Measurements from ENCODE around the gene HNRNPUL1. TPM values are rescaled to one million over a fixed set of nuclear protein-coding genes. Genes with fewer than 3 reads are reported as not detected.

Gene HNRNPUL1
- total RNA-seq, 1 experiment from 2014 or later = 201 TPM

DNA sequence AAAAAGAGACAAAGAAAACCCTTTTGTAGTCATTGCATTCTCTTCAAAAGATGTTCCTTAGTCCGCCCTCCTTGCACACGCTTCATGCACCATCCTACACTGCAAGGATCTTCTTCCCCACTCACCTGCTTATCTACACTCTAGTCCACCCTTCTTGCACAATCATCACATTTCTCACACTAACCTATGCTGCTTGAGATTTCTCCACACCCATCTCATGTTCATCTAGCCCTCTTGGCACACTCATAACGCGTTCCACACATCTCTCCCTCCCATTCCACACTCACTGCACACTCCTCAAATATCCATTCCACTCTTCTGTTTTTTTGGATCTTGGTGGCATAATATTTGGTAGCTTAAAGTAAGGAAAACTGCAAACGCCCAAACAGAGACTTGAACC, 22.3 kb upstream of the HNRNPUL1 start:
- Histone ChIP-seq H3K9ac (ENCODE audit: low read length) (no peak overlapping the region), H3K9me3 (ENCODE audit: control insufficient read depth in 1 of 2, insufficient read depth in 1 of 2, low read depth in 1 of 2, low read length in 2 of 2) (no peaks in the 10 kb centered on the region; a peak in 1 of 4 replicates), H3K27ac (ENCODE audit: low read depth, low read length) (no peak overlapping the region), H3K4me3 (replicated peaks in 1 of 2; ENCODE audit: low read depth in 1 of 2, low read length in 2 of 2) (no peak overlapping the region), H3K36me3 (ENCODE audit: control insufficient read depth in 1 of 2, insufficient read depth in 2 of 2, low read length in 2 of 2) (peaks cover 4 to 58% of the 10 kb centered on the region in 2 experiments), H3K27me3 (ENCODE audit: insufficient read depth, low read length) (no peaks in the 10 kb centered on the region), H3K79me2 (ENCODE audit: insufficient read depth, low read length) (no peaks in the 10 kb centered on the region), H3K4me1 (ENCODE audit: control insufficient read depth in 1 of 2, insufficient read depth in 2 of 2, low read length in 2 of 2) (no peaks in the 10 kb centered on the region), H2AFZ (ENCODE audit: low read depth, low read length, poor library complexity, severe bottlenecking) (no peak overlapping the region), H3K4me2 (ENCODE audit: low read length) (no peak overlapping the region), H4K20me1 (ENCODE audit: insufficient read depth) (no peaks in the 10 kb centered on the region), H3K9me2 (ENCODE audit: insufficient read depth) (no peaks in the 10 kb centered on the region)
- no peak for DNase-seq (ENCODE audit: low read depth, low spot score)
- no peak for TF ChIP-seq ELF1 (IDR thresholded peaks at IDR 0.05; ENCODE audit: borderline replicate concordance, low read depth)
- no peak for TF ChIP-seq TCF7L2 (IDR thresholded peaks at IDR 0.05; ENCODE audit: borderline replicate concordance, extremely low read depth, insufficient read depth, insufficient read length)
- no peak for TF ChIP-seq CBX3 (IDR thresholded peaks at IDR 0.05; ENCODE audit: low read depth)
- TF ChIP-seq SIN3A (IDR thresholded peaks at IDR 0.05; ENCODE audit: low read depth) = no peak
- TF ChIP-seq RAD21 (IDR thresholded peaks at IDR 0.05; ENCODE audit: low read depth) = no peak
- TF ChIP-seq FOSL1 (IDR thresholded peaks at IDR 0.05; ENCODE audit: low read depth) = no peak
- no peak for TF ChIP-seq JUND (IDR thresholded peaks at IDR 0.05)
- no peak for TF ChIP-seq EZH2 (IDR thresholded peaks at IDR 0.05)
- TF ChIP-seq ZNF274 (IDR thresholded peaks at IDR 0.05; ENCODE audit: low read depth, low read length) = no peak
- TF ChIP-seq EGR1 (IDR thresholded peaks at IDR 0.05; ENCODE audit: low read depth) = no peak
- no peak for TF ChIP-seq ATF3 (IDR thresholded peaks at IDR 0.05)
- TF ChIP-seq CTCF (IDR thresholded peaks at IDR 0.05 in 2 of 3, conservative IDR thresholded peaks at IDR 0.05 in 1 of 3; ENCODE audit: borderline replicate concordance in 1 of 3, insufficient read depth in 1 of 3, low read depth in 2 of 3, low read length in 2 of 3) = no peak
- no peak for TF ChIP-seq ZFX (IDR thresholded peaks at IDR 0.05)
- TF ChIP-seq POLR2AphosphoS5 (IDR thresholded peaks at IDR 0.05; ENCODE audit: low read depth, low read length) = no peak
- TF ChIP-seq POLR2A (IDR thresholded peaks at IDR 0.05; ENCODE audit: borderline replicate concordance, extremely low read depth, insufficient read depth, insufficient read length) = no peak
- ChIA-PET RAD21 (ENCODE audit: low non-redundant PET in 1 of 2, low total read pairs in 2 of 2, uncharacterized antibody in 2 of 2, unreplicated experiment in 2 of 2) (no interaction called here), CTCF (no interaction called here), POLR2A (no interaction called here)
- no TSS peak for BruUV-seq (replicated peaks)
- ATAC-seq = no peak
- intact Hi-C loops (cut with micrococcal nuclease) = no loop called here

All from HCT116 (cell line).